Caco-2 (cell line): ENCODE results near the gene MARS2. TPM values are rescaled to one million over a fixed set of nuclear protein-coding genes. Genes with fewer than 3 reads are reported as not detected.

Experiments
- BruUV-seq: library from RNA; stranded (reverse); fragments of 400-500 nt; replicated peaks from 2 replicates; lab custom pipeline; 2021; lab: Mats Ljungman, UMichigan
- CTCF ChIA-PET: fragments of 300-600 bp; sonication (Branson Sonifier 250); formaldehyde crosslinking; loops from one replicate; lab custom pipeline; 2022; ENCODE audit warnings: antibody characterized with exemption; lab: Charles Lee
- POLR2A ChIA-PET: fragments of 300-600 bp; sonication (Branson Sonifier 250); formaldehyde crosslinking; loops from one replicate; lab custom pipeline; 2022; ENCODE audit warnings: antibody characterized with exemption; lab: Charles Lee
- DNase-seq, 2 experiments: peaks; one replicate each; pipeline versions ENCODE4 v3.0.0 to v3.0.0-alpha.2; 2020 to 2022
- H3K27me3 ChIP-seq: replicated peaks from 2 replicates; pipeline ENCODE4 v1.6.0; 2011; ENCODE audit warnings: low read length; ENCODE audit not compliant: control insufficient read depth, insufficient read depth
- H3K36me3 ChIP-seq: 2 replicates; pipeline ENCODE4 v1.5.1; 2011; ENCODE audit warnings: low read length; ENCODE audit not compliant: control insufficient read depth, insufficient read depth
- H3K4me1 ChIP-seq: fragments of 250-450 bp; sonication (Bioruptor Pico); 2 replicates; pipeline ENCODE4 v1.5.1; 2020; ENCODE audit warnings: mild to moderate bottlenecking
- H3K4me3 ChIP-seq: 2 replicates; pipeline ENCODE4 v1.5.1; 2011; ENCODE audit warnings: low read depth, mild to moderate bottlenecking, control low read depth, low read length
- H3K9me3 ChIP-seq: fragments of 250-450 bp; sonication (Bioruptor Pico); 2 replicates; pipeline ENCODE4 v1.5.1; 2020; ENCODE audit warnings: mild to moderate bottlenecking, moderate library complexity
- H3K27ac Mint-ChIP-seq: one replicate; pipeline ENCODE4 v1.8.0; 2022; ENCODE audit warnings: mixed read lengths; ENCODE audit not compliant: unreplicated experiment
- H3K27me3 Mint-ChIP-seq: one replicate; pipeline ENCODE4 v1.8.0; 2022; ENCODE audit warnings: mixed read lengths; ENCODE audit not compliant: insufficient read depth, unreplicated experiment
- H3K36me3 Mint-ChIP-seq: one replicate; pipeline ENCODE4 v1.8.0; 2022; ENCODE audit warnings: mild to moderate bottlenecking, mixed read lengths; ENCODE audit not compliant: insufficient read depth, unreplicated experiment
- H3K4me1 Mint-ChIP-seq: one replicate; pipeline ENCODE4 v1.8.0; 2022; ENCODE audit warnings: low read depth, mixed read lengths; ENCODE audit not compliant: unreplicated experiment
- H3K4me3 Mint-ChIP-seq: one replicate; pipeline ENCODE4 v1.8.0; 2022; ENCODE audit warnings: mild to moderate bottlenecking, moderate library complexity, mixed read lengths; ENCODE audit not compliant: unreplicated experiment
- H3K9me3 Mint-ChIP-seq: one replicate; pipeline ENCODE4 v1.8.0; 2022; ENCODE audit warnings: mixed read lengths; ENCODE audit not compliant: unreplicated experiment
- CTCF ChIP-seq, 2 experiments: fragments of 200-600 bp in 1 of 2; IDR thresholded peaks; 1 replicate in 1 of 2; 2 replicates in 1 of 2; pipeline versions ENCODE4 v1.5.1 to v1.8.0; 2011 to 2022; ENCODE audit warnings: antibody characterized with exemption in 1 of 2, control low read depth in 1 of 2, inconsistent platforms in 1 of 2, low read depth in 1 of 2, low read length in 1 of 2, mild to moderate bottlenecking in 1 of 2, moderate library complexity in 1 of 2; ENCODE audit not compliant: insufficient read depth in 1 of 2, severe bottlenecking in 1 of 2, unreplicated experiment in 1 of 2
- intact Hi-C: fragments of 100-400 bp; cut with micrococcal nuclease; formaldehyde crosslinking; loops from one replicate; pipeline ENCODE4 v1.10.0; 2022; ENCODE audit not compliant: unreplicated experiment
- total RNA-seq: library from RNA; stranded (reverse); gene quantifications from 2 replicates; pipeline ENCODE4 v1.2.3, GENCODE V29; 2022

MARS2 gene
- total RNA-seq, 1 experiment from 2014 or later: 13.1 TPM

DNA sequence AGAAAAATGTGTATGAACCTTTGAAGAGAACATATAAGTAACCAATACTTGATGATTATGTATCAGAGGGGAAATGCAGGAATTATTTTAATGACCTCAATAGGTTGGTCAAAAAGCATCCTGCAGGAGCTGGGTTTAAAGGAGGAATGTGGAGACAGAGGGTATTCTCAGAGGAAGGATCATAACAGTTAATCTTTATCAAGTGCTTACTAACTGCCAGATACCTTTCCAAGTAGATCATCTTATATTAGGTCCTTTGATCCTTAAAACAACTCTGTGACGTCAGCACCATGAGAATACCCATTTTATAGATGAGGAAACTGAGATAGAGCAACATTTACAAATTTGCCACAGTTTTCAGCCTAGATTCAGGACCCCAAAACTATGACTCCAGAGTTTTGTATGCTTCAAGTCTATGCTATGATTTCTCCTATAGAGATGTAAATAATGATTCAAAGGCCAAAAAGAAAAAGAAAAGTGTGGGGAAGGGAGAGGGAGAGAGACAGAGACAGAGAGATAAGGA, 32.7 kb upstream of the MARS2 start:
- no peaks in the 10 kb centered on the region for H3K36me3 ChIP-seq
- no TSS peak for BruUV-seq
- intact Hi-C loops: no loop called here
- no peaks in the 10 kb centered on the region for H3K27me3 ChIP-seq
- H3K27me3 Mint-ChIP-seq: peaks cover 2% of the 10 kb centered on the region
- no peaks in the 10 kb centered on the region for H3K4me1 Mint-ChIP-seq
- no peak overlapping the region for H3K27ac Mint-ChIP-seq
- H3K36me3 Mint-ChIP-seq: no peaks in the 10 kb centered on the region
- no peaks in the 10 kb centered on the region for H3K9me3 Mint-ChIP-seq
- CTCF ChIA-PET: no interaction called here
- H3K4me3 Mint-ChIP-seq: no peak overlapping the region
- no peak for TF ChIP-seq CTCF (IDR thresholded peaks at IDR 0.05; ENCODE audit: insufficient read depth in 1 of 2, low read depth in 1 of 2, low read length in 1 of 2, severe bottlenecking in 1 of 2, unreplicated experiment in 1 of 2)
- no peak for DNase-seq
- H3K4me1 ChIP-seq: no peaks in the 10 kb centered on the region
- H3K9me3 ChIP-seq: no peaks in the 10 kb centered on the region
- H3K4me3 ChIP-seq: no peak overlapping the region
- POLR2A ChIA-PET: no interaction called here

GRCh38 chr2:197673106-197673505, 32.1 kb upstream of the MARS2 start:
- no peak overlapping the region for H3K27ac Mint-ChIP-seq
- H3K4me1 Mint-ChIP-seq: no peaks in the 10 kb centered on the region

GRCh38 chr2:197673606-197674005, 31.6 kb upstream of the MARS2 start:
- Mint-ChIP-seq H3K9me3 (no peaks in the 10 kb centered on the region), H3K4me3 (no peak overlapping the region), H3K27ac (no peak overlapping the region), H3K36me3 (no peaks in the 10 kb centered on the region), H3K4me1 (no peaks in the 10 kb centered on the region), H3K27me3 (peaks cover 2% of the 10 kb centered on the region)
- H3K9me3 ChIP-seq: no peaks in the 10 kb centered on the region
- DNase-seq: no peak
- no peak overlapping the region for H3K4me3 ChIP-seq
- H3K4me1 ChIP-seq: no peaks in the 10 kb centered on the region
- no peaks in the 10 kb centered on the region for H3K36me3 ChIP-seq
- ChIA-PET CTCF (no interaction called here), POLR2A (no interaction called here)
- intact Hi-C loops: no loop called here
- BruUV-seq: no TSS peak
- no peaks in the 10 kb centered on the region for H3K27me3 ChIP-seq
- no peak for TF ChIP-seq CTCF (IDR thresholded peaks at IDR 0.05; ENCODE audit: insufficient read depth in 1 of 2, low read depth in 1 of 2, low read length in 1 of 2, severe bottlenecking in 1 of 2, unreplicated experiment in 1 of 2)

More at GRCh38 chr2:197673106-197673505, 32.1 kb upstream of the MARS2 start:
- H3K4me3 ChIP-seq: no peak overlapping the region
- no peaks in the 10 kb centered on the region for H3K36me3 Mint-ChIP-seq
- no peak for TF ChIP-seq CTCF (IDR thresholded peaks at IDR 0.05; ENCODE audit: insufficient read depth in 1 of 2, low read depth in 1 of 2, low read length in 1 of 2, severe bottlenecking in 1 of 2, unreplicated experiment in 1 of 2)
- peaks cover 2% of the 10 kb centered on the region for H3K27me3 Mint-ChIP-seq
- H3K9me3 ChIP-seq: no peaks in the 10 kb centered on the region
- CTCF ChIA-PET: no interaction called here
- no peak overlapping the region for H3K4me3 Mint-ChIP-seq
- no peaks in the 10 kb centered on the region for H3K9me3 Mint-ChIP-seq
- POLR2A ChIA-PET: no interaction called here
- H3K4me1 ChIP-seq: no peaks in the 10 kb centered on the region
- no peaks in the 10 kb centered on the region for H3K36me3 ChIP-seq
- no peaks in the 10 kb centered on the region for H3K27me3 ChIP-seq
- BruUV-seq: no TSS peak
- no peak for DNase-seq
- intact Hi-C loops: no loop called here
